Amniotic epithelial cell (primary cell): ENCODE results near the gene PODXL2.
A peak's percentile ranks its signal among the peaks of the same experiment; 100 is the strongest.

Experiments used
- DNase-seq: peaks from one replicate; pipeline ENCODE4 v3.0.0-alpha.2; 2010; ENCODE audit warnings: low read depth

Gene PODXL2, protein sequence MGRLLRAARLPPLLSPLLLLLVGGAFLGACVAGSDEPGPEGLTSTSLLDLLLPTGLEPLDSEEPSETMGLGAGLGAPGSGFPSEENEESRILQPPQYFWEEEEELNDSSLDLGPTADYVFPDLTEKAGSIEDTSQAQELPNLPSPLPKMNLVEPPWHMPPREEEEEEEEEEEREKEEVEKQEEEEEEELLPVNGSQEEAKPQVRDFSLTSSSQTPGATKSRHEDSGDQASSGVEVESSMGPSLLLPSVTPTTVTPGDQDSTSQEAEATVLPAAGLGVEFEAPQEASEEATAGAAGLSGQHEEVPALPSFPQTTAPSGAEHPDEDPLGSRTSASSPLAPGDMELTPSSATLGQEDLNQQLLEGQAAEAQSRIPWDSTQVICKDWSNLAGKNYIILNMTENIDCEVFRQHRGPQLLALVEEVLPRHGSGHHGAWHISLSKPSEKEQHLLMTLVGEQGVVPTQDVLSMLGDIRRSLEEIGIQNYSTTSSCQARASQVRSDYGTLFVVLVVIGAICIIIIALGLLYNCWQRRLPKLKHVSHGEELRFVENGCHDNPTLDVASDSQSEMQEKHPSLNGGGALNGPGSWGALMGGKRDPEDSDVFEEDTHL

GRCh38 chr3:127628788-127629466 is at the start of gene PODXL2:
PODXL2 (plus strand) TSS chr3:127629185; CDS start chr3:127629220, 35 bp downstream.
- peak; percentile 52 for DNase-seq

DNA sequence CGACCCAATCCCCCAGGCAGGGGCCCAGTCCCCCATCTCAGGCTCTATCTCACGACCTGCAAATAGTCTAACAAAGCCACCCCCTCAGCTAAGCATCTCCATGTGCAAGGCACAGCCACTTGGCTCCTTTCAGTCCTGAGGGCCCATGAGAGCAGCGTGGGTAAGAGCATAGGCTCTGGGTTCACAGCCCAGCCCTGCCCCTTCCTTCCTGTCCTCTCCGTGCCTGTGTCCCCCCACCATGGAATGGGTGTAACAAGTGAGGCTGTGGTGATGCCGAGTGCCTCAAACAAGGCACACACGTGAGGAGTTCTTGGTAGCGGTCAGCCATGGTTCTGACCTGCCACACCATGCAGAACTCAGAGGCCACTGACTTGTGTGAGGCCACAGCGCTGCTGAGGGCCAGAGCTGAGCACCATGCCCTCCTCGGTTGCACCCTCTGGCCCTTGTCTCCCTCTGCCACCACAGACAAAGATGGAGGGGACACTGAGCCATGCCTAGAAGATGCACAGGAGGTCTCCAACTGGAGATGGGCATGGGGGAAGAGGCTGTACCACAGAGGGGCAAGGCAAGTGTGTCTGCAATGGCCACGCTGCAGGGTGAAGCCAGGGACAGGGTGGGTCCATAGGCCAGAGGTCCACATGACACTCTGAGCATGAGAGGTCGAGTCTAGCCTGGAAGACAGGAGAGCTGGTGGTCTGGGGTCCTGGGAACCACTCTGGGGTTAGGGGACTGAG is 48.5 kb upstream of the PODXL2 start:
- DNase-seq = no peak

DNA sequence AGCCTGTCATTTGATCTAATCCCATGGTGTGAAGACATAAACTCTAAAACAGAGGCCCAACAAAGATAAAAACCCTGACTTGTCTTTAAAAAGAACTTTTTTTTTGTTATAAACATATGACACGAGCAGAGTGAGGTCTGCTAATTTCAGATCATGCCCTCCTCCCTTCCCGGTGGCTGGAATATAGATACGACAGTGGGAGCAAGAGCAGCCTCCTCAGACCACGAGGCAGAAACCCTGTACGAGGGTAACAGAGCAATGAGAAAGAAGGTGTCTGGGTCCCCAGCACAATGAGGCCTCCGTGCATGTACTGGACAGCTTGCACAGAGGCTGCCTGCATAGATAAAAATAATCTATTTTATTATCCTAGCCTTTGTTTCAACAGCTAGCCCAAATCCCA is 44.3 kb upstream of the PODXL2 start:
- no peak for DNase-seq

DNA sequence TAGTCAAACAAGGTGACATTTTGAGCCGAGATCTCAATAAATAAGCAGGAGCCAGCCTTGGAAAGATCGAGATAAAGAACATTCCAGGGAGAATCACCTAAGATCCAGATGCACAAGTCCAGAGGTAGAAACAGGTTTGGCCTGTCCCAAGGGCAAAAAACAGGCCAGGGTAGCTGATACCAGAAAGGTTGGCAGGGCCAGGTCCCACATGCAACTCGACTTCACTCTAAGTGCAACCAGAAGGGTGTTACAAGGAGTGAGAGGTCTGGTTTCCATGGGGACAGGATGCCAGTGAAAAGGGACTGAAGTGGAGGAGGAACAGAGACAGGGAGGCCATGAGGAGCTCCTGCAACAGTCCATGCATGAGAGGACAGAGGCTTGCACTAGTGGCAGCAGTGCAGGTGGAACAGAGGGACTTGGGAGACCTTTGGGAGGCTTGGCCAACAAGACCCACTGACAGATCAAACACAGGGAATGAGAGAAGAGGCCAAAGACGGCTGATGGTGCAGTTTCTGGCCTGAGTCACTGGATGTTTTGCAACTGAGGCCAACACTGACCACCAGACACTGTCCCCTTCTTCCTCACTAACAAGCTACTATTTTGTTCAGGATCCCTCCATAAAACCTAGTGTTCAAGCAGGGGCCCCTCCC is 43.7 kb upstream of the PODXL2 start:
- DNase-seq = peak; percentile 59

DNA sequence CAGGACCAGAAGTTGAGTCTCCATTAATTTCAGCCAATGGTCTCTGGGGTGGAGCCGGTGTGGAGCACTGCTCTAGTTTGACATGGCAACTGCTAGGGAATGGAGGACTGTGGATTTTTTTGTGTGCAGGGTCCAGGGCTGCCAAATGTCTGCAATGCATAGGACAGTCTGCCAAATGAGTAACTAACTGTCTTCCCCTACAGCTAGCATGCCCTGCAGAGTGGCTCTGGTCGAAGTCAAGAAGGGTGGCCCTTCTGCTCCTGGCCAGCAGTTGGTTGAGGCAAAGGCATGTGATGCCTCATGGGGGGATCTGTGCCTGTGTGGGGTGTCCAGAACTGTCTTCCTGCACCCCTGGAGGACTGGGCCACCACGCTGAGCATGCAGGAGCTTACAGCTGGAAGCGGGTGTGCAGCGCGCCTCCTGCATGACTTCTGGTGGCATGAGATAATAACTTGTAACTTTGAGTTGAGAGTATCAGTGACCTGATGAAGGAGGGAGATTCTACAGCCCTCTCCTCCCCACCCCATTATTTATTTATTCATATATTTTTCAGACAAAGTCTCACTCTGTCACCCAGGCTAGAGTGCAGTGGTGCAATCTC is 43.1 kb upstream of the PODXL2 start:
- DNase-seq = no peak

DNA sequence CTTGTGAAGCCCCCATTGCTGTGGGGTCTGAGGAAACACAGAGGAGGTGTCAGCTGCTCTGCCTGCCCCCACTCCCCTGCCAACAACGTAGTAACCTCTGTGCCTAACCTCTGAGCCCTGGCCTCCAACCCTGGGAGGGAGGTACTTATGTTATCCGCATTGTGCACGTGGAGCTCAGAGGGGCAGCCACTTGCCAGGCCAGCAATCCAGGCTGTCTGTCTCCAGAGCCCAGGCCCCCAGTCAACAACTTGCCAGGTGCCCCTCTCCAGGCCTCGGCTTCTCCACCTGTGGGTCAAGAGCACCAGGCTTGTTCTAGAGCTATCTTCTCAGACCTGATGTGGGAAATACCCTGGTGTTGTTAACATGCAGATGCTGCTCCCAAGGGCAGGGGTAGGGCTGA is 41.1 kb upstream of the PODXL2 start:
- no peak for DNase-seq

- peak; percentile 91 for DNase-seq
Observed at GRCh38 chr3:127588806-127589577, 40.0 kb upstream of the PODXL2 start.

GRCh38 chr3:127589600-127590281 is 39.2 kb upstream of the PODXL2 start:
- DNase-seq = no peak

DNA sequence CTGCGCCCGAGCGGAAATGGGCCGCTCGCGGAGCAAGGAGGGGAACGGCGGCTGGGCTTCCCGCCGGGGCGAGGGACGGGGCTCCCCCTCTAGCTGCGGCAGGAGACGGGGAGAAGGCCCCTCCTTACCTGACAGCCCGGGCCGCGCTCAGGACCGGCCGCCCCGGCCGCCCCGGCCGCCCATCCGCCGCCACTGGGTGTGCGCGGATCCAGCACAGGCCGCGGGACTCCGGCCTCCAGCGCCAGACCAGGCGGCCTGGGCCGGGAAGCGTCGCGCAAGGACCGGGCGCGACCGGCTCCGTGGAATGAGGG is 38.7 kb upstream of the PODXL2 start:
- no peak for DNase-seq

- peak; percentile 96 for DNase-seq
Observed at GRCh38 chr3:127590593-127591465, 38.2 kb upstream of the PODXL2 start, which contains the start of gene TPRA1. TPRA1 (minus strand) TSS chr3:127590733; CDS start chr3:127580146, 10,587 bp downstream.

DNA sequence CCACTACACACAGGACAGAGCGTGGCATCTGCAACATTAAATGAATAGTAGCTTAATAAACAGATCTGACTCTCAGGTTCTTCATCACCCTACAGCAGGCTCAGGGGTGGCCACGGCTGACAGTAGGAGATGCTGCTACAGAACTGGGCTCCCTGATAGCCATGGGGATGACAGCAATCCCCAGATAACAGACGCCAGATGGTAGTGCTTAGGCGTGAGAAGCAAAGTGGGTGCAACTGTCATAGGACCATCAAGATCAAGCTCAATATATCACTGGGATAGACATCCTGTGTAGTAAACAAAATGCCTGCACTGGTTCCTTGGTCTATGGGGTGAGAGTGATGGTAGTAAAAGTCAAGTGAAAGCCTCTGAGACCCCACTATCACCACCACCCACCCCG is 35.8 kb upstream of the PODXL2 start:
- DNase-seq = no peak

GRCh38 chr3:127595303-127595702 is 33.7 kb upstream of the PODXL2 start:
- DNase-seq = no peak

DNA sequence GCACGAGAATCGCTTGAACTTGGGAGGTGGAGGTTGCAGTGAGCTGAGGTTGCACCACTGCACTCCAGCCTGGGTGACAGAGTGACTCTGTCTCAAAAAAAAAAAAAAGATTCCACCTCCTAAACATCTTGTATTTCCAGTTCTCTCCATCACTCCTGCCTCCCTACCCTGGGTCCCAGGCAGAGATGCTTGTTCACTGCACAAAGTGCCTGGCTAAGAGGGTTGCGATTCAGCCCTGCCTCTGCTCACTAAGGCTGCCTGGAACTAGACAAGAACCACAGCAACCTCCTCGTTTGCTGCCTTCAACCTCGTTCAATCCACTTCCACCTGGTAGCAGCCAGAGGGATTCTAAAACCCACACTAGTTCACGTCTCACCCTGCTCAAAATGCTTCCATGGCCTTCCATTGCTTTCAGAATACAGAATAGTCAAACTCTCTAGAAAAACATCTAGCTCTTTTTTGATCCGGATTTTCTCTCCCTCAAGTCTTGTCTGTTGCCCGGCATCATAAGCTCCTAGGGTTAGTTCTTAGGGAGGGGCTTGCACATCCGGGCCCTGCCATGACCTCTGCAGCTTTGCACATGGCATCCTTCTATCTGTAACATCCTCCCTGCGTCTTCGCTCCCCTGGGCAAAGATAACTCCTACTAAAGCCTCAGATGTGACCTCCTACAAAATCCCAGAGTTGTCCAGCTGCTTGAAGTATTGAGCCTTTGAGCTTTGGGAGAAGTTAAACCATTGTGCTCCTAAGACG is 31.8 kb upstream of the PODXL2 start:
- DNase-seq = no peak

DNA sequence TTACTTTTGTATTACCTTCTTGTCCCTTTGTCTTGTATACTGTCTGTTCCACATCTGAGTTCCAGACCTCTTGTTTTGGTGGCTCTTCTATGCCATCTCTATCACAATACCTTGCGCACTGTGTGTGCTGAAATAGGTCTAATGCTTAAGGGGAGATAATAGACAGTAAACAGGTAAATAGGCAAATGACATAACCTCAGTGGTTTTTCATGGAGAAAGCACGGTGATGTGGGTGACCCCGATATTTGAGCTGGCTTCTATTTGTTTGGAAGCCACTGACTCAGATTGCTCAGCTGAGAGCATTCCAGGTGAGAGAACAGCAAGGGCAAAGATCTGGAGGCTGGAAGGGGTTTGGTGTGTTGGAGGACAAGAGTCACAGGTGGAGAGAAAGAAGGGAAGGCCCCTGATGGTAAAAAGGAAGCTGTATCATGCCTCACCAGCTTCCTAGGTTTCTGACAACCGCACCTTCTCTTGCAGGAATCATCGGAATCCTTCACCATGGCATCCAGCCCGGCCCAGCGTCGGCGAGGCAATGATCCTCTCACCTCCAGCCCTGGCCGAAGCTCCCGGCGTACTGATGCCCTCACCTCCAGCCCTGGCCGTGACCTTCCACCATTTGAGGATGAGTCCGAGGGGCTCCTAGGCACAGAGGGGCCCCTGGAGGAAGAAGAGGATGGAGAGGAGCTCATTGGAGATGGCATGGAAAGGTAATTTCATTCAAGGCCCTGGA is 30.0 kb upstream of the PODXL2 start:
- DNase-seq = no peak

GRCh38 chr3:127600749-127601456 is 28.1 kb upstream of the PODXL2 start:
- DNase-seq = no peak

DNA sequence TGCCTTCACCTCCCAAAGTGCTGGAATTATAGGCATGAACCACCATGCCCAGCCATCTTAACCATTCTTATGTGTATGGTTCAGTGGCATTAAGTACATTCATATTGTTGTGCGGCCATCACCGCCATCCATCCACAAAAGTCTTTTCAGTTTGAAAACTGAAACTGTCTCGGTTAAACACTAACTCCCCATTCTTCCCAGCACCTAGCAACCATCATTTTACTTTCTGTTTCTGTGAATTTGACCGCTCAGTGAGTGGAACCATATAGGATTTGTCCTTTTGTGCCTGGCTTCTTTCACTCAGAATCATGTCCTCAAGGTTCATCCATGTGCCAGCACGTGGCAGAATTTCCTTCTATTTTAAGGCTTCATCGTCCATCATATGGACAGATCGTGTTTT is 24.9 kb upstream of the PODXL2 start:
- no peak for DNase-seq

GRCh38 chr3:127604546-127605165 is 24.3 kb upstream of the PODXL2 start:
- DNase-seq = no peak
